ENCODE results near the gene SPINT3. TPM values are rescaled to one million over a fixed set of nuclear protein-coding genes. Genes with fewer than 3 reads are reported as not detected.

Gene SPINT3
- total RNA-seq, 1 donor from 2014 or later = not detected

- no peak for DNase-seq (ENCODE audit: low spot score)
These were observed 52.5 kb downstream of the SPINT3 start for GRCh38 chr20:45462711-45463509.

Other genes starting within 250 kb of the SPINT3 start
- gene RBPJL, start 208.8 kb downstream of the SPINT3 start, total RNA-seq = not detected
- not detected for gene MATN4, start 207.3 kb downstream of the SPINT3 start, total RNA-seq
- 81.6 TPM for gene SDC4, start 167.2 kb downstream of the SPINT3 start, total RNA-seq
- 23.8 TPM for gene SYS1, start 152.5 kb downstream of the SPINT3 start, total RNA-seq
- gene TP53TG5, start 137.3 kb downstream of the SPINT3 start, total RNA-seq = not detected
- gene DBNDD2, start 107.3 kb downstream of the SPINT3 start, total RNA-seq = 28.7 TPM
- gene PIGT, start 99.5 kb downstream of the SPINT3 start, total RNA-seq = 90.9 TPM
- gene WFDC2, start 45.9 kb downstream of the SPINT3 start, total RNA-seq = not detected
- not detected for gene WFDC6, start 23.9 kb upstream of the SPINT3 start, total RNA-seq
- not detected for gene EPPIN, start 31.8 kb upstream of the SPINT3 start, total RNA-seq
- gene WFDC8, start 63.7 kb upstream of the SPINT3 start, total RNA-seq = not detected
- not detected for gene WFDC10A, start 114.1 kb upstream of the SPINT3 start, total RNA-seq
- gene WFDC9, start 115.7 kb upstream of the SPINT3 start, total RNA-seq = not detected
- not detected for gene WFDC11, start 154.6 kb upstream of the SPINT3 start, total RNA-seq
- not detected for gene WFDC13, start 186.4 kb upstream of the SPINT3 start, total RNA-seq
- gene WFDC10B, start 189.4 kb upstream of the SPINT3 start, total RNA-seq = not detected
- not detected for gene SPINT4, start 206.7 kb upstream of the SPINT3 start, total RNA-seq

All from mesenteric fat pad (tissue), 1 donor.